GM12801 (cell line): ENCODE results near the gene TERT.

Experiments used
- CTCF ChIP-seq: IDR thresholded peaks from one replicate; pipeline ENCODE4 v1.5.1; 2011; ENCODE audit warnings: control low read depth; ENCODE audit not compliant: insufficient read length; ENCODE audit errors: extremely low read depth

The TERT gene

DNA sequence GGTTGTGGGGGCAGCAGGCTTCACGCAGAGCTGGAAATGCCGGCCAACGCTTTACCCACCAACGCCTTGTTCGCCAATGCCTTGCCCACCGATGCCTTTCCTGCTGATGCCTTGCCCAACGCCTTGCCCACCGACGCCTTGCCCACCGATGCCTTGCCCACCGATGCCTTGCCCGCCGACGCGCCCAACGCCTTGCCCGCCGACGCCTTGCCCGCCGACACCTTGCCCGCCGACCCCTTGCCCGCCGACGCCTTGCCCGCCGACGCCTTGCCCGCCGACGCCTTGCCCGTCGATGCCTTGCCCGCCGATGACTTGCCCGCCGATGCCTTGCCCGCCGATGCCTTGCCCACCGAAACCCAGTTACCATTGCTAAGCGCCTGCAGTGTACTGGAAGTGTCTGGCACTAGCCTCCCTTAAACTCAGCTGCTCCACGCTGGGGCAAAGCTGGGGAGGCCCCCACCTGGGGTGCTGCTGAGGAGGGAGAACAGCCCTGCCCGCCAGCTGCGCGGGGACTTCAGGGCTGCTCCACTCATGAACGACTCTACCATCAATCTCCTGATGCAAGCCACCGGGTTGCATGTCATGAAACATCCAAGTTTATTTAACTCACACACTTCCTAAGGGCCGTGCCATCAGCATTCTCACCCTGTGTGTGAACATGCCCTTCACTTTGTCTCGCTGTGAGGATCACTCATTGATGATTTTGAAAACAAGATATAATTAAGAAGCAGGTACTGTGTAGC lies 67.9 kb downstream of the TERT start:
- no peak for TF ChIP-seq CTCF

DNA sequence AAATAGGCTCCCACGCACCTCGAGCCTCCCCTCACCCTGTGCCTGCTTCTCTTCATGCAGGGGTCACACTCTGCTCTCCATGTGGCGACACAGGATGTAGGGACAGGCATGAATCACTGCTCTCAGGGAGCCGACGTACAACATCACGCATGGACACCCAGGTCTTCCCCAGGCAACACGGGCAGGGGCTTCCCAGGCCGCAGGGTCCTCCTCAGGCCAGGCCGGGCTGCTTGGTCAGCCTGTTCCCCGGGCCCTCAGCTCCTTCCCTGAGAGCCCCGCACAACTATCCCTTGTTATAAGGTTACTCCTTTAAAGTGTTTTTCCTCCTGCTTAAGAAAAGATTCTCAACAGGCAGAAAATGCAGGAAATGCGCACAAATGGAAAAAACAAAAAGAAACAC lies 68.6 kb downstream of the TERT start:
- TF ChIP-seq CTCF, result no peak

GRCh38 chr5:1225081-1225480 lies 69.8 kb downstream of the TERT start, which contains the start of gene SLC6A18:
SLC6A18 (plus strand) TSS chr5:1225381; CDS start chr5:1225478, 97 bp downstream.
- TF ChIP-seq CTCF, result no peak

- TF ChIP-seq CTCF, result no peak
Measured at GRCh38 chr5:1224631-1225030, 70.2 kb downstream of the TERT start.

DNA sequence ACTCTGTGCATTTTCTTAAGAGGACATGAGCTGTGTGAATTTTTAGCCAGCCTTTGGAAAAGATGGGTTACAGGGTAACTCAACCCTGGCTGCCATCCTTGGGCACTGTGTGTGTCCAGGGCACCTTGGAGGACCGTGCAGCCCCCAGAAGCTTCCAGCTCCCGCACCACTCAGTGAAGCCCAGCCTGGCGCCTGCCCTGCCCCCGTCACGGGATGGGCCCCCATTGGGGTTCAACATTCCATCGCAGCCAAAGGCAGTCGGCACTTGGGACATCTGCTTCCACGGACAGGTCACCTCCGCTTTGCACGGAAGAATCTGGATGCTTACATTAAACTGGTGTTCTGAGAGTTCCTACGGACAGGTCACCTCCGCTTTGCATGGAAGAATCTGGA lies 71.6 kb downstream of the TERT start:
- no peak for TF ChIP-seq CTCF

- TF ChIP-seq CTCF, result no peak
Measured at GRCh38 chr5:1222621-1223277, 72.1 kb downstream of the TERT start.

GRCh38 chr5:1222147-1222546 lies 72.7 kb downstream of the TERT start:
- no peak for TF ChIP-seq CTCF
